Right atrium auricular region (tissue), 2 donors: Measurements from ENCODE around the gene DQX1. TPM values are rescaled to one million over a fixed set of nuclear protein-coding genes. Genes with fewer than 3 reads are reported as not detected.

Source experiments
- DNase-seq: peaks from one replicate; pipeline ENCODE4 v3.0.0-alpha.2; 2019; ENCODE audit warnings: low spot score
- H3K27ac ChIP-seq, 2 donors: fragments of 200-600 bp; sonication (generic); 1 replicate in 1 of 2; 2 replicates in 1 of 2; pipeline ENCODE4 v1.5.1; 2016 to 2019
- H3K27me3 ChIP-seq, 2 donors: fragments of 200-600 bp; sonication (generic); one replicate each; pipeline versions ENCODE4 v1.5.1 to v1.6.0; 2017 to 2019
- H3K36me3 ChIP-seq: fragments of 200-600 bp; sonication (generic); one replicate; pipeline ENCODE4 v1.5.1; 2016
- H3K4me1 ChIP-seq, 2 donors: fragments of 200-600 bp; sonication (generic); one replicate each; pipeline versions ENCODE4 v1.5.1 to v1.6.0; 2017 to 2019
- H3K4me3 ChIP-seq, 2 donors: fragments of 200-600 bp; sonication (generic); 1 replicate in 1 of 2; 2 replicates in 1 of 2; pipeline ENCODE4 v1.5.1; 2017 to 2019; ENCODE audit warnings: mild to moderate bottlenecking in 1 of 2, moderate library complexity in 1 of 2
- H3K9me3 ChIP-seq, 2 donors: fragments of 200-600 bp; sonication (generic); one replicate each; pipeline ENCODE4 v1.5.1; 2019
- total RNA-seq, 2 donors: library from RNA; depleted of rRNA; stranded (reverse); fragments of >200 nt; gene quantifications; one replicate each; pipeline ENCODE4 v1.1.0, GENCODE V29; 2016
- TF ChIP-seq, protein P1 (sequence below), 2 donors: fragments of 200-600 bp; sonication (generic); IDR thresholded peaks; one replicate each; pipeline ENCODE4 v1.5.1; 2019; ENCODE audit warnings: antibody characterized with exemption in 2 of 2

DQX1 gene, protein sequence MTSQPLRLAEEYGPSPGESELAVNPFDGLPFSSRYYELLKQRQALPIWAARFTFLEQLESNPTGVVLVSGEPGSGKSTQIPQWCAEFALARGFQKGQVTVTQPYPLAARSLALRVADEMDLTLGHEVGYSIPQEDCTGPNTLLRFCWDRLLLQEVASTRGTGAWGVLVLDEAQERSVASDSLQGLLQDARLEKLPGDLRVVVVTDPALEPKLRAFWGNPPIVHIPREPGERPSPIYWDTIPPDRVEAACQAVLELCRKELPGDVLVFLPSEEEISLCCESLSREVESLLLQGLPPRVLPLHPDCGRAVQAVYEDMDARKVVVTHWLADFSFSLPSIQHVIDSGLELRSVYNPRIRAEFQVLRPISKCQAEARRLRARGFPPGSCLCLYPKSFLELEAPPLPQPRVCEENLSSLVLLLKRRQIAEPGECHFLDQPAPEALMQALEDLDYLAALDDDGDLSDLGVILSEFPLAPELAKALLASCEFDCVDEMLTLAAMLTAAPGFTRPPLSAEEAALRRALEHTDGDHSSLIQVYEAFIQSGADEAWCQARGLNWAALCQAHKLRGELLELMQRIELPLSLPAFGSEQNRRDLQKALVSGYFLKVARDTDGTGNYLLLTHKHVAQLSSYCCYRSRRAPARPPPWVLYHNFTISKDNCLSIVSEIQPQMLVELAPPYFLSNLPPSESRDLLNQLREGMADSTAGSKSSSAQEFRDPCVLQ
- not detected for total RNA-seq

DNA sequence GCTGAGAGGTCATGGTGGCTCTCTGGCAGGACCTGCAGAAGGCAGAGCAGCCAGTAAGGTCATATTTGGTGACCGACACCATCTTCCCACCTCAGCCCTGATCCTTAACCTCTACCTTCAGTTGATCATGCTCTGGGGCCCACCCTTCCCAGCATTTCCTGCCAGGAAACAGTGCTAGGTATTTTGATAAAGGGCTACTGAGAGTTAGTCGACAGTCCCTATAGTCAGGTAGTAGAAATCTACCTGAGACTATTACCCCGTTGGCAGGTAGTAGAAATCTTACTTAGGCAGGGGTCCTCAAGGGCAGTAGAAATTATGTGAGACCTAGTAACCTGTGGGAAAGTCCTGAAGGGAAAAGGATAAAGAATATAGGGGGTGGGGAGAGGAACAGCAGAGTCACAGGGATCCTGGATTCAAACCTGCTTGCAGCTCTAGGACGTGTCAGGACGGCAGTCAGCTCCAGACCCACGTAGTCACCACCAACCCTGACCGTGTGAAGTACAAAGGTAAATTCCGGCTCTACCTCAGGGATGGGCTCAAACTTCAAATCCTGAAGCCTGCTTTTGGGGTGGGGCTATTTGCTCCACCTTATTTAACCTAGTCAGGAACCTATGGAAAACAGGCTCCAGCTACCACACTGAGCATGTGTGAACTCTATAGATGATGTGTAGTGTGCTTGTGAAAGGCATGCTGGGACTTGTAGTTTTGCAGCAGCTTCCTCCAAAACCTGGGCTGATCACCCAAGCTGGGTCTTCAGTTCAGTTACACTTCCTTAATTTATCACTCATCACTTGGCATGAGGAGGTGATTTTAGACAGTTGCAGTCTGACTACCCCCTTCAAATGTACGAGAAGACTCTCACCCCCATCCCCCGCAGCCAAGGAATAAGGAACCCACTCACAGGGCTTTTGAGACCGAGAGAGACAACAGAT is at the start of gene DQX1:
Gene DQX1, minus strand, starts transcription at position 515 of the 932 bp plus-strand sequence. Its CDS starts 502 bp downstream, at position 13.
- Histone ChIP-seq H3K9me3 (no peaks in the 10 kb centered on the region), H3K4me3 (no peak within 1 kb of the TSS), H3K4me1 (peaks cover 0 to 20% of the 10 kb centered on the region in 2 donors), H3K27me3 (no peaks in the 10 kb centered on the region), H3K36me3 (peaks cover 22% of the 10 kb centered on the region), H3K27ac (no peak within 1 kb of the TSS)
- no peak for DNase-seq
- TF ChIP-seq, protein P1, sequence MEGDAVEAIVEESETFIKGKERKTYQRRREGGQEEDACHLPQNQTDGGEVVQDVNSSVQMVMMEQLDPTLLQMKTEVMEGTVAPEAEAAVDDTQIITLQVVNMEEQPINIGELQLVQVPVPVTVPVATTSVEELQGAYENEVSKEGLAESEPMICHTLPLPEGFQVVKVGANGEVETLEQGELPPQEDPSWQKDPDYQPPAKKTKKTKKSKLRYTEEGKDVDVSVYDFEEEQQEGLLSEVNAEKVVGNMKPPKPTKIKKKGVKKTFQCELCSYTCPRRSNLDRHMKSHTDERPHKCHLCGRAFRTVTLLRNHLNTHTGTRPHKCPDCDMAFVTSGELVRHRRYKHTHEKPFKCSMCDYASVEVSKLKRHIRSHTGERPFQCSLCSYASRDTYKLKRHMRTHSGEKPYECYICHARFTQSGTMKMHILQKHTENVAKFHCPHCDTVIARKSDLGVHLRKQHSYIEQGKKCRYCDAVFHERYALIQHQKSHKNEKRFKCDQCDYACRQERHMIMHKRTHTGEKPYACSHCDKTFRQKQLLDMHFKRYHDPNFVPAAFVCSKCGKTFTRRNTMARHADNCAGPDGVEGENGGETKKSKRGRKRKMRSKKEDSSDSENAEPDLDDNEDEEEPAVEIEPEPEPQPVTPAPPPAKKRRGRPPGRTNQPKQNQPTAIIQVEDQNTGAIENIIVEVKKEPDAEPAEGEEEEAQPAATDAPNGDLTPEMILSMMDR (IDR thresholded peaks at IDR 0.05), result no peak

GRCh38 chr2:74575320-74575719 is 49.3 kb upstream of the DQX1 start:
- no peaks in the 10 kb centered on the region for H3K9me3 ChIP-seq
- no peak for DNase-seq
- no peaks in the 10 kb centered on the region for H3K27me3 ChIP-seq
- H3K27ac ChIP-seq, result no peak overlapping the region
- H3K4me1 ChIP-seq, result peaks cover 0 to 20% of the 10 kb centered on the region in 2 donors
- no peak overlapping the region for H3K4me3 ChIP-seq
- TF ChIP-seq, protein P1 (IDR thresholded peaks at IDR 0.05), result no peak
- no peaks in the 10 kb centered on the region for H3K36me3 ChIP-seq

DNA sequence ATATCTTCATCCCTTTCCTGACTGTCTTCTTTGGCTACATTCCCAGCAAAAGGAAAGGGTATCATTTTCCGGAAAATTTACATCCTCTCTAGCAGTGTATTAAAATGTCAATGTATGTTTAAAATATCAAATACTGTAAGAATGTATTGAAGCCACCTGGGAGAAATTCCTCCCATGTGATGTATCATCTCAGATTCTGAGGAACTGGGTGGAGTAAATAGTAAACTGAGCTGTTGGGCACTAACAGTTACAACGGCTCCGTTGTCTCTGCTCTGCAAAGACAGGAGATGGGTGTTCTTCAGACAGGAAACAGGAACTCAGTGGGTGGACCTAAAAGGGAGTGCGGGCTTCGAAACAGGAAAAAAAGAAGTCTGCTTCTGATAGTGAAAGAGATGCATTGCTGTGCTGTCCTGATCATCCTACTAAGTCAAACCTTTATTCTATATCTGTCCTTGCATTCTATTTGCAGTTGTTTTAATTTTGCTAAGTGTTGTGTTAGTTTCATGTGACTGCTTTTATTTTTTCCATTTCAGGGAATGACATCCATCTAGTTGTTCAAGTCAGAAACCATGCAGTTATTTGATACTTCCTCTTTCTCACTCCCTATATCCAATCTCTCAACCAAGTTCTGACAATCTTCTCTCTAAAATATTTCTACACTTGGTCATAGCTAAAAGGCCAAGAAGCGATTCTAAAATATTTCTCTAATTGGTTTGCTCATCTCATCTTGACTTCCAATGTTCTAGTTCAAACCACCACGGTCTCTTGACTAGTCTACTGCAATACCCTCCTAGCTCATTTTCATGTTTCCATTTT is 47.9 kb upstream of the DQX1 start:
- H3K36me3 ChIP-seq, result no peaks in the 10 kb centered on the region
- TF ChIP-seq, protein P1 (IDR thresholded peaks at IDR 0.05), result no peak
- DNase-seq, result no peak
- no peak overlapping the region for H3K4me3 ChIP-seq
- no peaks in the 10 kb centered on the region for H3K27me3 ChIP-seq
- no peak overlapping the region for H3K27ac ChIP-seq
- no peaks in the 10 kb centered on the region for H3K9me3 ChIP-seq
- H3K4me1 ChIP-seq, result peaks cover 0 to 20% of the 10 kb centered on the region in 2 donors

GRCh38 chr2:74572178-74572925 is 46.3 kb upstream of the DQX1 start:
- TF ChIP-seq, protein P1 (IDR thresholded peaks at IDR 0.05), result no peak
- Histone ChIP-seq H3K4me1 (peaks cover 0 to 12% of the 10 kb centered on the region in 2 donors), H3K27me3 (no peaks in the 10 kb centered on the region), H3K4me3 (no peak overlapping the region), H3K9me3 (no peaks in the 10 kb centered on the region), H3K27ac (no peak overlapping the region), H3K36me3 (no peaks in the 10 kb centered on the region)
- no peak for DNase-seq
